ENCODE data around the gene KDELR3. TPM values are rescaled to one million over a fixed set of nuclear protein-coding genes. Genes with fewer than 3 reads are reported as not detected.

Gene KDELR3
- total and polyA plus RNA-seq, 10 of the 15 experiments (the other 5 are each of a cell fraction or from before 2014, with no cell fraction given), result 0.15 to 0.98 (median 0.25) TPM; not detected in 1

DNA sequence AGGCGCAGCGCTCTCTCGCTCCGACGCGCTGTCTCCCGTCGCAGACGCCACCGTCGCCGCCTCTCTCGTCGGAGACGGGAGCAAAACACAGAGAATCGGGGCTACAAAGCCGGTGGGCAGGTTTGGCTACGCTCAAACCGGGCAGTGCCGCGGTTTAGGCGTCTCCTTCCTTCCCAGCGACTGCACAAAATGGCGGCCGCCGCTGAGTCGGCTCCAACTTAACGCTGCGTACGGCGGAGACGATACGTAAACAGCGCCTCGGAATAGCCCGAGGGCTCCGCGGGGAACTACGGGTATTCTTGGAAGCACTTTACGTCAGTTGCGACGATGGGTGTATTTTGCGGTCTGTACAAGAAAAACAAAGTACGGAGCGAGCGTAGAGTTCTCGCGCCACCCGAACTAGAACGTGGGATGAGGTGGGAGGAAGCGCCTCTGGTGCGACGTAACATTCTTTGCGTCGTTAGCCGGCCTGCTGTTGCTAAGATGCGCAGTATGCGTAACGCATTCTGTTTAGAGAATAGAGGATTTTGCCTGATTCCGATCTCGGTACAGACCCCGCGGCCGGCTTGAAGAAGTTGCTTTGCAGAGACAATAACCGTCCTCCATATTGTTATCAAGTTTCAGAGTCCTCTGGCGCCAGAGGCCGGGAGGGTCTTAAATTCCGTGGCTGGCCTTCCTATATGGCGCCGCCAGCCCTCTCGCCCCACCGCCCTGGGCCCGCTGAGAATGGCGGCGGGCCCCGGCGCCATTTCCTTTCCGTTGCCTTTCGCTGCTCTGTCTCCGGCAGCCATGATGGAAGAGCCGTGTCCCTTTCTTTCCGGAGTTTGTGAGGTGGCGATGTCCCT, 38.4 kb downstream of the KDELR3 start, which contains the start of gene DDX17 (continued):
- TF ChIP-seq, protein P1, sequence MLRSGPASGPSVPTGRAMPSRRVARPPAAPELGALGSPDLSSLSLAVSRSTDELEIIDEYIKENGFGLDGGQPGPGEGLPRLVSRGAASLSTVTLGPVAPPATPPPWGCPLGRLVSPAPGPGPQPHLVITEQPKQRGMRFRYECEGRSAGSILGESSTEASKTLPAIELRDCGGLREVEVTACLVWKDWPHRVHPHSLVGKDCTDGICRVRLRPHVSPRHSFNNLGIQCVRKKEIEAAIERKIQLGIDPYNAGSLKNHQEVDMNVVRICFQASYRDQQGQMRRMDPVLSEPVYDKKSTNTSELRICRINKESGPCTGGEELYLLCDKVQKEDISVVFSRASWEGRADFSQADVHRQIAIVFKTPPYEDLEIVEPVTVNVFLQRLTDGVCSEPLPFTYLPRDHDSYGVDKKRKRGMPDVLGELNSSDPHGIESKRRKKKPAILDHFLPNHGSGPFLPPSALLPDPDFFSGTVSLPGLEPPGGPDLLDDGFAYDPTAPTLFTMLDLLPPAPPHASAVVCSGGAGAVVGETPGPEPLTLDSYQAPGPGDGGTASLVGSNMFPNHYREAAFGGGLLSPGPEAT (IDR thresholded peaks at IDR 0.05; ENCODE audit: low read depth), result peak; percentile 74
- TF ChIP-seq CREM (IDR thresholded peaks at IDR 0.05; ENCODE audit: low read depth) (peak; percentile 43; the same call in 1 of the 2 replicates), SMAD5 (IDR thresholded peaks at IDR 0.05; ENCODE audit: low read depth) (no peak), CHD1 (IDR thresholded peaks at IDR 0.05; ENCODE audit: low read depth, low read length) (0 out of 2 replicates have a peak, but pooled peaks have one; percentile 55), TBL1XR1 (IDR thresholded peaks at IDR 0.05; ENCODE audit: low read depth, low read length) (0 out of 2 replicates have a peak, but pooled peaks have one; percentile 55), SPI1 (IDR thresholded peaks at IDR 0.05; ENCODE audit: borderline replicate concordance, insufficient read depth, low read depth, low read length) (peak; percentile 57; the same call in 1 of the 2 replicates), RUNX3 (IDR thresholded peaks at IDR 0.05; ENCODE audit: low read length) (peak; percentile 64)
- TF ChIP-seq, protein P2, sequence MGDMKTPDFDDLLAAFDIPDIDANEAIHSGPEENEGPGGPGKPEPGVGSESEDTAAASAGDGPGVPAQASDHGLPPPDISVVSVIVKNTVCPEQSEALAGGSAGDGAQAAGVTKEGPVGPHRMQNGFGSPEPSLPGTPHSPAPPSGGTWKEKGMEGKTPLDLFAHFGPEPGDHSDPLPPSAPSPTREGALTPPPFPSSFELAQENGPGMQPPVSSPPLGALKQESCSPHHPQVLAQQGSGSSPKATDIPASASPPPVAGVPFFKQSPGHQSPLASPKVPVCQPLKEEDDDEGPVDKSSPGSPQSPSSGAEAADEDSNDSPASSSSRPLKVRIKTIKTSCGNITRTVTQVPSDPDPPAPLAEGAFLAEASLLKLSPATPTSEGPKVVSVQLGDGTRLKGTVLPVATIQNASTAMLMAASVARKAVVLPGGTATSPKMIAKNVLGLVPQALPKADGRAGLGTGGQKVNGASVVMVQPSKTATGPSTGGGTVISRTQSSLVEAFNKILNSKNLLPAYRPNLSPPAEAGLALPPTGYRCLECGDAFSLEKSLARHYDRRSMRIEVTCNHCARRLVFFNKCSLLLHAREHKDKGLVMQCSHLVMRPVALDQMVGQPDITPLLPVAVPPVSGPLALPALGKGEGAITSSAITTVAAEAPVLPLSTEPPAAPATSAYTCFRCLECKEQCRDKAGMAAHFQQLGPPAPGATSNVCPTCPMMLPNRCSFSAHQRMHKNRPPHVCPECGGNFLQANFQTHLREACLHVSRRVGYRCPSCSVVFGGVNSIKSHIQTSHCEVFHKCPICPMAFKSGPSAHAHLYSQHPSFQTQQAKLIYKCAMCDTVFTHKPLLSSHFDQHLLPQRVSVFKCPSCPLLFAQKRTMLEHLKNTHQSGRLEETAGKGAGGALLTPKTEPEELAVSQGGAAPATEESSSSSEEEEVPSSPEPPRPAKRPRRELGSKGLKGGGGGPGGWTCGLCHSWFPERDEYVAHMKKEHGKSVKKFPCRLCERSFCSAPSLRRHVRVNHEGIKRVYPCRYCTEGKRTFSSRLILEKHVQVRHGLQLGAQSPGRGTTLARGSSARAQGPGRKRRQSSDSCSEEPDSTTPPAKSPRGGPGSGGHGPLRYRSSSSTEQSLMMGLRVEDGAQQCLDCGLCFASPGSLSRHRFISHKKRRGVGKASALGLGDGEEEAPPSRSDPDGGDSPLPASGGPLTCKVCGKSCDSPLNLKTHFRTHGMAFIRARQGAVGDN (IDR thresholded peaks at IDR 0.05), result peak; percentile 89
- TF ChIP-seq, protein P3, sequence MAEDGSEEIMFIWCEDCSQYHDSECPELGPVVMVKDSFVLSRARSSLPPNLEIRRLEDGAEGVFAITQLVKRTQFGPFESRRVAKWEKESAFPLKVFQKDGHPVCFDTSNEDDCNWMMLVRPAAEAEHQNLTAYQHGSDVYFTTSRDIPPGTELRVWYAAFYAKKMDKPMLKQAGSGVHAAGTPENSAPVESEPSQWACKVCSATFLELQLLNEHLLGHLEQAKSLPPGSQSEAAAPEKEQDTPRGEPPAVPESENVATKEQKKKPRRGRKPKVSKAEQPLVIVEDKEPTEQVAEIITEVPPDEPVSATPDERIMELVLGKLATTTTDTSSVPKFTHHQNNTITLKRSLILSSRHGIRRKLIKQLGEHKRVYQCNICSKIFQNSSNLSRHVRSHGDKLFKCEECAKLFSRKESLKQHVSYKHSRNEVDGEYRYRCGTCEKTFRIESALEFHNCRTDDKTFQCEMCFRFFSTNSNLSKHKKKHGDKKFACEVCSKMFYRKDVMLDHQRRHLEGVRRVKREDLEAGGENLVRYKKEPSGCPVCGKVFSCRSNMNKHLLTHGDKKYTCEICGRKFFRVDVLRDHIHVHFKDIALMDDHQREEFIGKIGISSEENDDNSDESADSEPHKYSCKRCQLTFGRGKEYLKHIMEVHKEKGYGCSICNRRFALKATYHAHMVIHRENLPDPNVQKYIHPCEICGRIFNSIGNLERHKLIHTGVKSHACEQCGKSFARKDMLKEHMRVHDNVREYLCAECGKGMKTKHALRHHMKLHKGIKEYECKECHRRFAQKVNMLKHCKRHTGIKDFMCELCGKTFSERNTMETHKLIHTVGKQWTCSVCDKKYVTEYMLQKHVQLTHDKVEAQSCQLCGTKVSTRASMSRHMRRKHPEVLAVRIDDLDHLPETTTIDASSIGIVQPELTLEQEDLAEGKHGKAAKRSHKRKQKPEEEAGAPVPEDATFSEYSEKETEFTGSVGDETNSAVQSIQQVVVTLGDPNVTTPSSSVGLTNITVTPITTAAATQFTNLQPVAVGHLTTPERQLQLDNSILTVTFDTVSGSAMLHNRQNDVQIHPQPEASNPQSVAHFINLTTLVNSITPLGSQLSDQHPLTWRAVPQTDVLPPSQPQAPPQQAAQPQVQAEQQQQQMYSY (CRISPR knock-in tag; IDR thresholded peaks at IDR 0.05), result no peak
